ENCODE results near the gene NOTCH3.

Gene NOTCH3

DNA sequence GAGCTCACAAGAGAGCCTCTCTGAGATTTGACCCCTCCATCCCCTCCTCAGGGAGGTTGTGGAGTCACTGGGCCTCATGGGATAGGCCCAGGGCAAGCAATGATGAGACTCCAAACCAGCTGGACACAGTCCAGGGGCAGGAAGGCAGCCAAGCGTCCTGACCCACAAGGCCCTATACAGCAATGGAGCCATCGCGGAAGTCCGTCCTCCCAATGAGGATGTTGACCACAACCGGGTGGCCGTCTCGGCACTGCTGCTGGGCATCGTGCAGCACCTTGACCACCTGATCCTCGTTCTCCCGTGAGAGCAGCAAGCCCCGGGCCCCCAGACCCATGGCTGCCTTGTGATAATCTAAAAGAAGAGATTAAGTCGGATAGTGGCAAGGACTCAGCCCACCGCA is 85.7 kb downstream of the NOTCH3 start:
- no peak for ATAC-seq
- H3K27ac Mint-ChIP-seq: no peak overlapping the region
- no peak for DNase-seq
- H3K4me1 Mint-ChIP-seq: no peaks in the 10 kb centered on the region
- no peak overlapping the region for H3K4me3 Mint-ChIP-seq
- H3K9me3 Mint-ChIP-seq: no peaks in the 10 kb centered on the region
- no peaks in the 10 kb centered on the region for H3K27me3 Mint-ChIP-seq

DNA sequence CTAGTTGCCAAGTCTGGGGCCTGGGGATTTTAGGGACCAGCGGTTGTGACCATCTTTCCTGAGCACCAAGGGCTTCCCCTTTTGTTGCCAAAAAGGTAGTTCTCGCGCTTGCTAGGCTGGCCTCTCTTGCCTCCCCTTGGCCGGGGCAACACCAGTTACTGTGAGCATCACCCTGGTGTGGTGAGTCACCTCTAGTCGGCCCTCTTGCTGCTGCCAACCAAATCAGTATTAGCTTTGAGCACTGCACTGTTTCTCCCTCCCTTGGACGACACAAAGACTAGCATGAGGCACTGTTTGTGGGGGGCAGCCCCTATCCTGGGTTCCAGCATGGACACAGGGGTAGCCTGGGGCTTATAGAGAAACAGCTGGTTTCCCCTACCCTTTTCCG is 86.6 kb downstream of the NOTCH3 start:
- DNase-seq: no peak
- H3K27me3 Mint-ChIP-seq: no peaks in the 10 kb centered on the region

DNA sequence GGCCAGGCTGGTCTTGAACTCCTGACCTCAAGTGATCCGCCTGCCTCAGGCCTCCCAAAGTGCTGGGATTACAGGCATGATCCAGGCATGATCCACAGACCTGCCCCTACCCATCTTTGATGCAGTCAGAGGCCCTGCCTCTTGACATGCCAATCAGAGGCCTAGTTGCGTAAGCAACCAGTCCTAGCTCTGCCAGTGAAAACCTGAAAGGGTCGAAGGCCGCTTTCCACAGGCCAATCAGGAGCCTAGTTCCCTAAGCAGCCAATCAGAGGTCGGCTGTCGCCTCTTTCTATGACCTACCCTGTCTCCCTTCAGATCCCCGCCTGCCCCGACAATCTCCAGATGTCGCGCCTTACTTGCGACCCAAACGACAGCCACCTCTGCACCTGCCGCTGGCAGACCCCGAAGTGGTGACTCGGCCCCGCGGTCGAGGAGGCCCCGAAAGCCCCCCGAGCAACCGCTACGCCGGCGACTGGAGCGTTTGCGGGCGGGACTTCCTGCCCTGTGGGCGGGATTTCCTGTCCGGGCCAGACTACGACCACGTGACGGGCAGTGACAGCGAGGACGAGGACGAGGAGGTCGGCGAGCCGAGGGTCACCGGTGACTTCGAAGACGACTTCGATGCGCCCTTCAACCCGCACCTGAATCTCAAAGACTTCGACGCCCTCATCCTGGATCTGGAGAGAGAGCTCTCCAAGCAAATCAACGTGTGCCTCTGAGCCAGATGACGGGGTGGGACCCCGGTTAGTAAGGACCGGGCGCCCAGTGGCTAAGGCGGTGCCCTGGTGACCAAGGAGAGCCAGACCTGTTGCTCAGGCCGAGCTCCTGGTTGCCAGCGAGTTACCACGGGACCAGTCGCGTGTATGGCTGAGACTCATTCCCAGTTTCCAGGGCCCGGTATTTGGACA is 87.3 kb downstream of the NOTCH3 start:
- DNase-seq (no peak), ATAC-seq (no peak)
- no peaks in the 10 kb centered on the region for H3K9me3 Mint-ChIP-seq
- peak overlapping the region in 1 of 2 donors; percentile 63 for H3K27ac Mint-ChIP-seq
- no peaks in the 10 kb centered on the region for H3K27me3 Mint-ChIP-seq
- H3K4me3 Mint-ChIP-seq: no peak overlapping the region
- H3K4me1 Mint-ChIP-seq: peaks cover 4% of the 10 kb centered on the region

More for the DNA sequence above, 86.6 kb downstream of the NOTCH3 start:
- ATAC-seq: no peak
- Mint-ChIP-seq H3K4me1 (no peaks in the 10 kb centered on the region), H3K27ac (no peak overlapping the region), H3K4me3 (no peak overlapping the region), H3K9me3 (no peaks in the 10 kb centered on the region)

DNA sequence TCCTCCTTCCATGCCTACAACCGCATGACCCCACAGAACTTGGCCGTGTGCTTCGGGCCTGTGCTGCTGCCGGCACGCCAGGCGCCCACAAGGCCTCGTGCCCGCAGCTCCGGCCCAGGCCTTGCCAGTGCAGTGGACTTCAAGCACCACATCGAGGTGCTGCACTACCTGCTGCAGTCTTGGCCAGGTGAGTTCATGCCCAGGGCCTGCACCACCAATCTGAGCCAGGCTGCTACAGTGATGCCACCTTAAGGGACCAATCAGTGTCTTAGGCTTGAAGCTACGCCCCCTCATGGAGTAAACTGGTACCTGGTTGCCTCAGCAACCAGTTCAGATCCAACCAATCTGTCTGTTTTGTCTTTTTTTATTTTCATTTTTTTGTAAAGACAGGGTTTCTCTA is 88.4 kb downstream of the NOTCH3 start:
- Mint-ChIP-seq H3K4me3 (no peak overlapping the region), H3K27me3 (no peaks in the 10 kb centered on the region), H3K9me3 (no peaks in the 10 kb centered on the region), H3K27ac (no peak overlapping the region), H3K4me1 (peaks cover 13% of the 10 kb centered on the region)
- DNase-seq: no peak
- ATAC-seq: no peak

DNA sequence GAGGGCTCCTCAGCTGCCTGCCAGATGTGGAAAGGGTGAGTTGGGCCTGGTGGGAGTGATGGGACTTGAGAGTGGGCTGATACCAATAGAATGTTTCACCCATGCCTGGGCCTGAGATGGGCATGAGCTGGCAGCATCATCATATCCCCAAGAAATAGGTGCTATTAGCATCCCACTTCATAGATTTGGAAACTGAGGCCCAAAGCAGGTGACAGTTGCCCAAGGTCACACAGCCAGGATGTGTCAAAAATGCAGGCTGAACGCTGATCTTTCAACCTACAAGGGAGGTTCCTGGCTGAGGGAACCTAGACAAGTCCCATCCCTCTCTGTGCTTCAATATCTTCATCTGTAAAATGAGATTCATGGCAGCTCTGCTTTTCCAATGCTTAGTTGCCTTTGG is 89.0 kb downstream of the NOTCH3 start:
- Mint-ChIP-seq H3K4me3 (no peak overlapping the region), H3K9me3 (no peaks in the 10 kb centered on the region), H3K4me1 (peaks cover 15% of the 10 kb centered on the region), H3K27me3 (no peaks in the 10 kb centered on the region), H3K27ac (no peak overlapping the region)
- DNase-seq (no peak), ATAC-seq (no peak)

DNA sequence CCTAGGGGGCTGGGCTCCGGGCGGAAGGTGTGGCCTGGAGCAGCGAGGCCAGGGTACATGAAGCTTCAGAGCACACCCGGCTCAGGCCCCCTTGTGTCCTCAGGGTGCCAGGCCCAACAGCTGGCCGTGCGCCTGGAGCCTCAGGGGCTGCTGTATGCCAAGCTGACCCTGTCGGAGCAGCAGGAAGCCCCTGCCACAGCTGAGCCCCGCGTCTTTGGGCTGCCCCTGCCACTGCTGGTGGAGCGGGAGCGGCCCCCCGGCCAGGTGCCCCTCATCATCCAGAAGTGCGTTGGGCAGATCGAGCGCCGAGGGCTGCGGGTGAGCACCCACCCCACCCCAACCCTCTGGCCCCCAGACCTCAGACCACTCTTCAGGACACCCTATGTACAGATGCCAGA is 90.4 kb downstream of the NOTCH3 start:
- Mint-ChIP-seq H3K4me3 (no peak overlapping the region), H3K27me3 (no peaks in the 10 kb centered on the region)
- ATAC-seq: no peak

DNA sequence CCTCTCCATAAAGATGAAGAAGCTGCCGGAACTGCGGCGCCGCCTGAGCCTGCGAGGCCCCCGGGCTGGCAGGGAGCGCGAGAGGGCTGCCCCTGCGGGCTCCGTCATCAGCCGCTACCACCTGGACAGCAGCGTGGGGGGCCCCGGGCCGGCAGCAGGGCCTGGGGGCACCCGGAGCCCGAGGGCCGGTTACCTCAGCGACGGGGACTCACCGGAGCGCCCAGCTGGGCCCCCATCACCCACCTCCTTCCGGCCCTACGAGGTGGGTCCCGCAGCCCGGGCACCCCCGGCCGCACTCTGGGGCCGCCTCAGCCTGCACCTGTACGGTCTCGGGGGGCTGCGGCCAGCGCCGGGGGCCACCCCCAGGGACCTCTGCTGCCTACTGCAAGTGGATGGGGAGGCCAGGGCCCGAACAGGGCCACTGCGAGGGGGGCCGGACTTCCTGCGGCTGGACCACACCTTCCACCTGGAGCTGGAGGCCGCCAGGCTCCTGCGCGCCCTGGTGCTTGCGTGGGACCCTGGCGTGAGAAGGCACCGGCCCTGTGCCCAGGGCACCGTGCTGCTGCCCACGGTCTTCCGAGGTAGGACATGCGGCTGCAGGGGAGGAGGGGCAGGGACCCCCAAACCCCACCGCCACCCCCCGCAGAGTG is 90.9 kb downstream of the NOTCH3 start:
- no peak for DNase-seq
- Mint-ChIP-seq H3K9me3 (peaks cover 4 to 11% of the 10 kb centered on the region in 2 donors), H3K4me1 (peaks cover 20% of the 10 kb centered on the region), H3K27ac (peak overlapping the region in 1 of 2 donors; percentile 19), H3K4me3 (no peak overlapping the region), H3K27me3 (no peaks in the 10 kb centered on the region)
- peak; percentile 27 for ATAC-seq

More for the DNA sequence above, 90.4 kb downstream of the NOTCH3 start:
- peaks cover 0 to 7% of the 10 kb centered on the region in 2 donors for H3K9me3 Mint-ChIP-seq
- peaks cover 20% of the 10 kb centered on the region for H3K4me1 Mint-ChIP-seq
- peak overlapping the region in 1 of 2 donors; percentile 35 for H3K27ac Mint-ChIP-seq
- DNase-seq: no peak

All from stimulated activated naive CD8-positive, alpha-beta T cell treated with anti-CD3 and anti-CD28 coated beads, Interleukin-15, amount 100 ng/mL, for 72 hours (primary cell).